CD14-positive monocyte (primary cell): ENCODE data around the gene TRABD2B. TPM values are rescaled to one million over a fixed set of nuclear protein-coding genes. Genes with fewer than 3 reads are reported as not detected.

Experiments used
- DNase-seq, 3 donors: peaks; one replicate each; pipeline ENCODE4 v3.0.0-alpha.2; 2011 to 2022
- H2AFZ ChIP-seq: 2 replicates; pipeline ENCODE4 v1.6.0; 2012; ENCODE audit warnings: mild to moderate bottlenecking, low read depth, low read length, inconsistent platforms; ENCODE audit not compliant: insufficient read depth, poor library complexity, severe bottlenecking
- H3K27ac ChIP-seq, 2 donors: 1 replicate in 1 of 2; 2 replicates in 1 of 2; pipeline ENCODE4 v1.5.1; 2012 to 2013; ENCODE audit warnings: low read length in 2 of 2, control low read depth in 1 of 2, inconsistent platforms in 1 of 2, low read depth in 1 of 2, mild to moderate bottlenecking in 1 of 2
- H3K27me3 ChIP-seq, 2 donors: one replicate each; pipeline versions ENCODE4 v1.6.0 to v1.6.1; 2011 to 2013; ENCODE audit warnings: low read length in 2 of 2; ENCODE audit not compliant: control insufficient read depth in 2 of 2, insufficient read depth in 2 of 2
- H3K36me3 ChIP-seq, 2 donors: replicated peaks in 1 of 2; 1 replicate in 1 of 2; 2 replicates in 1 of 2; pipeline versions ENCODE4 v1.5.1 to v1.6.1; 2012 to 2013; ENCODE audit warnings: low read length in 2 of 2, control low read depth in 1 of 2, inconsistent platforms in 1 of 2, mild to moderate bottlenecking in 1 of 2; ENCODE audit not compliant: insufficient read depth in 2 of 2, control insufficient read depth in 1 of 2
- H3K4me1 ChIP-seq, 2 donors: 1 replicate in 1 of 2; 2 replicates in 1 of 2; pipeline versions ENCODE4 v1.5.1 to v1.6.1; 2012 to 2013; ENCODE audit warnings: low read length in 2 of 2, control low read depth in 1 of 2, inconsistent platforms in 1 of 2, mild to moderate bottlenecking in 1 of 2, moderate library complexity in 1 of 2; ENCODE audit not compliant: insufficient read depth in 2 of 2, control insufficient read depth in 1 of 2
- H3K4me2 ChIP-seq: replicated peaks from 2 replicates; pipeline ENCODE3; 2012; ENCODE audit warnings: low read length, moderate library complexity, mild to moderate bottlenecking; ENCODE audit not compliant: poor library complexity, severe bottlenecking; ENCODE audit errors: extremely low read depth
- H3K4me3 ChIP-seq, 3 experiments: fragments of 200-600 bp in 1 of 3; sonication (generic) in 1 of 3; replicated peaks in 1 of 3; 1 replicate in 2 of 3; 2 replicates in 1 of 3; pipeline ENCODE4 v1.5.1; 2011 to 2013; ENCODE audit warnings: low read length in 3 of 3, mild to moderate bottlenecking in 3 of 3, control low read depth in 2 of 3, low read depth in 2 of 3, inconsistent platforms in 1 of 3, moderate library complexity in 1 of 3
- H3K79me2 ChIP-seq: 2 replicates; pipeline ENCODE4 v1.6.0; 2012; ENCODE audit warnings: mild to moderate bottlenecking, control low read depth, inconsistent platforms, low read length, moderate library complexity; ENCODE audit not compliant: insufficient read depth
- H3K9ac ChIP-seq: 2 replicates; pipeline ENCODE4 v1.6.0; 2017; ENCODE audit warnings: low read length, mild to moderate bottlenecking; ENCODE audit not compliant: insufficient read depth, poor library complexity, severe bottlenecking
- H3K9me3 ChIP-seq, 2 donors: replicated peaks in 1 of 2; 1 replicate in 1 of 2; 2 replicates in 1 of 2; pipeline versions ENCODE4 v1.5.1 to v1.6.1; 2012 to 2013; ENCODE audit warnings: low read length in 2 of 2, control low read depth in 1 of 2; ENCODE audit not compliant: control insufficient read depth in 1 of 2, insufficient read depth in 1 of 2
- H4K20me1 ChIP-seq: 2 replicates; pipeline ENCODE4 v1.6.0; 2012; ENCODE audit warnings: mild to moderate bottlenecking, low read length, control low read depth, moderate library complexity; ENCODE audit not compliant: insufficient read depth
- H3K27ac Mint-ChIP-seq, 7 donors: one replicate each; pipeline ENCODE4 v1.8.0; 2020; ENCODE audit warnings: mild to moderate bottlenecking in 7 of 7, mixed read lengths in 7 of 7, moderate library complexity in 6 of 7, inconsistent platforms in 2 of 7
- H3K27me3 Mint-ChIP-seq, 3 donors: one replicate each; pipeline ENCODE4 v1.8.0; 2021 to 2022; ENCODE audit warnings: low read depth in 3 of 3, mild to moderate bottlenecking in 3 of 3, mixed read lengths in 3 of 3, moderate library complexity in 3 of 3, inconsistent platforms in 1 of 3
- H3K36me3 Mint-ChIP-seq, 2 donors: one replicate each; pipeline ENCODE4 v1.8.0; 2020; ENCODE audit warnings: mixed read lengths in 2 of 2, inconsistent platforms in 1 of 2, mild to moderate bottlenecking in 1 of 2
- H3K4me1 Mint-ChIP-seq: one replicate; pipeline ENCODE4 v1.8.0; 2020; ENCODE audit warnings: mild to moderate bottlenecking, mixed read lengths
- H3K4me3 Mint-ChIP-seq, 2 donors: one replicate each; pipeline ENCODE4 v1.8.0; 2020; ENCODE audit warnings: mild to moderate bottlenecking in 2 of 2, mixed read lengths in 2 of 2, moderate library complexity in 1 of 2
- H3K9me3 Mint-ChIP-seq, 7 donors: one replicate each; pipeline ENCODE4 v1.8.0; 2020 to 2022; ENCODE audit warnings: mixed read lengths in 7 of 7, mild to moderate bottlenecking in 6 of 7, moderate library complexity in 6 of 7, inconsistent platforms in 2 of 7
- WGBS: methylation state at CpG from one replicate; pipeline ENCODE4 v1.1.5; 2013; ENCODE audit warnings: missing lambda C conversion rate; ENCODE audit not compliant: insufficient coverage; 5-methylcytosine and 5-hydroxymethylcytosine counted together
- intact Hi-C, 2 donors: fragments of 100-400 bp; cut with micrococcal nuclease; formaldehyde crosslinking; loops; one replicate each; pipeline versions ENCODE4 v1.15.0 to v1.15.1; 2023
- polyA plus RNA-seq, 3 donors: library from polyadenylated mRNA; depleted of rRNA in 1 of 3; unstranded in 2 of 3; stranded (reverse) in 1 of 3; fragments of 300-500 nt in 2 of 3; fragments of >200 nt in 1 of 3; fragmentation: Illumina TruSeq in 2 of 3; gene quantifications; 1 replicate in 2 of 3; 2 replicates in 1 of 3; pipeline ENCODE4 v1.2.3, GENCODE V29; 2012 to 2021
- TF ChIP-seq, protein P1 (sequence below): fragments of 200-600 bp; IDR thresholded peaks from one replicate; pipeline ENCODE4 v1.8.0; 2022; ENCODE audit warnings: antibody characterized with exemption, mild to moderate bottlenecking

The TRABD2B gene
- polyA plus RNA-seq, 3 donors: not detected

DNA sequence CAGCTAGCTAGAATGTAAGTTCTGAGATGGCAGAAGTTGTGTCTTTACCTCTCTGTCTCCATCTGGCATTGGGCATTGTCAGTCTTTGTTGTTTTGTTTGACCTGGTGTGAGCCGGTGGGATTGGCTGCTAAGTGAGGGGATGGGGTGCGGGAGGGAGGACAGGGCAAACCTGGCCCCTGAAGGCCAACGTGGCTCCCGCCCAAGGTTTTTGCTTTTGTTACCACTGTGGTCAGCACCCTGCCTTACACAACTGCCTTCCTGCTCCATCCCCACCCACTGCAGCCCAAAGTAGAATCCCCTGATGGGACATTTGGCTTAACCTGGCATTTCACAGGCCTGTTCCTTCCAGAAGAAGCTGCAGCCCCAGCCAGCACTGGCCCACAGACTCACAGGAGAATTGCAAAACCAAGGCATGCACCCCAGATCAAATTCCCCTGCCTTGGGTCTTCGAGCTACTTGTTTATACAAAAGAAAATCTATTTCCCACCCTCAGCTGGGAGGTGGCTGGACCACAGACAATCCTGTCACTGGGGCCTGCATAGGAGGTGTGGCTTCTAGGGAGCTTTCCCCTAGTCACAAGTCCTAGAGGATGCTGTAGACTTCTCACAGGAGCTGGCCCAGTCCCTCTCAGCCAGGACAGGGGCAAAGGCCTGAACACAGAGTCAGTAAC lies 147.5 kb downstream of the TRABD2B start:
- intact Hi-C loops: no loop called here
- Histone ChIP-seq H3K36me3 (no peaks in the 10 kb centered on the region), H4K20me1 (no peaks in the 10 kb centered on the region), H3K27ac (no peak overlapping the region), H3K9me3 (no peaks in the 10 kb centered on the region), H3K9ac (no peak overlapping the region), H3K4me1 (no peaks in the 10 kb centered on the region), H2AFZ (no peak overlapping the region), H3K79me2 (no peaks in the 10 kb centered on the region), H3K27me3 (no peaks in the 10 kb centered on the region), H3K4me3 (no peak overlapping the region), H3K4me2 (no peak overlapping the region)
- Mint-ChIP-seq H3K4me3 (no peak overlapping the region), H3K4me1 (no peaks in the 10 kb centered on the region), H3K9me3 (no peaks in the 10 kb centered on the region), H3K27me3 (peaks cover 0 to 7% (median 2%) of the 10 kb centered on the region in 3 donors), H3K27ac (no peak overlapping the region), H3K36me3 (no peaks in the 10 kb centered on the region)
- TF ChIP-seq, protein P1, sequence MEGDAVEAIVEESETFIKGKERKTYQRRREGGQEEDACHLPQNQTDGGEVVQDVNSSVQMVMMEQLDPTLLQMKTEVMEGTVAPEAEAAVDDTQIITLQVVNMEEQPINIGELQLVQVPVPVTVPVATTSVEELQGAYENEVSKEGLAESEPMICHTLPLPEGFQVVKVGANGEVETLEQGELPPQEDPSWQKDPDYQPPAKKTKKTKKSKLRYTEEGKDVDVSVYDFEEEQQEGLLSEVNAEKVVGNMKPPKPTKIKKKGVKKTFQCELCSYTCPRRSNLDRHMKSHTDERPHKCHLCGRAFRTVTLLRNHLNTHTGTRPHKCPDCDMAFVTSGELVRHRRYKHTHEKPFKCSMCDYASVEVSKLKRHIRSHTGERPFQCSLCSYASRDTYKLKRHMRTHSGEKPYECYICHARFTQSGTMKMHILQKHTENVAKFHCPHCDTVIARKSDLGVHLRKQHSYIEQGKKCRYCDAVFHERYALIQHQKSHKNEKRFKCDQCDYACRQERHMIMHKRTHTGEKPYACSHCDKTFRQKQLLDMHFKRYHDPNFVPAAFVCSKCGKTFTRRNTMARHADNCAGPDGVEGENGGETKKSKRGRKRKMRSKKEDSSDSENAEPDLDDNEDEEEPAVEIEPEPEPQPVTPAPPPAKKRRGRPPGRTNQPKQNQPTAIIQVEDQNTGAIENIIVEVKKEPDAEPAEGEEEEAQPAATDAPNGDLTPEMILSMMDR: no peak
- no CpG with 5 or more reads among the region's 5 CpGs for WGBS
- DNase-seq: no peak

DNA sequence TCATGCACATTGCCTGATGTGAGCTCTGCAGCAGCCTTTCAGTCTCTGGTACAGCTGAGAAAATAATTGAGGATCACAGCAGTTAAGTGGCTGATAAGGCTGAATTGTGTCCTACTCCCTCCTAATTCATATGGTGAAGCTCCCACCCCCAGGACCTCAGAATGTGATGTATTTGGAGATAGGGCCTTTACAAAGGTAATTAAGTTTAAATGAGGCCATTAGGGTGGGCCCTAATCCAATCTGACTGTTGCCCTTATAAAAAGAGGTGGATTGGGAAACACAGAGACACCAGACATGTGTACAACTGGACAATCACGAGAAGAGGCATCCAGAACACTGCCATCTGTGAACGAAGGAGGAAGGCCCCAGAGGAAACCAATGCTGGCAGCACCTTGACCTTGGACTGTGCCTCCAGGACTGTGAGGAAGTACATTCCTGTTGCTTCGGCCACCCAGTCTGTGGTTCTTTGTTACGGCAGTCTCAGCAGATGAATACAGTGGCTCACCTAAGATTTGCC lies 148.1 kb downstream of the TRABD2B start:
- Mint-ChIP-seq H3K27ac (peak overlapping the region in 1 of 7 donors; percentile 11), H3K4me3 (no peak overlapping the region), H3K4me1 (no peaks in the 10 kb centered on the region), H3K36me3 (no peaks in the 10 kb centered on the region), H3K27me3 (peaks cover 2 to 7% (median 4%) of the 10 kb centered on the region in 3 donors), H3K9me3 (no peaks in the 10 kb centered on the region)
- no peak overlapping the region for H3K9ac ChIP-seq
- no peaks in the 10 kb centered on the region for H3K79me2 ChIP-seq
- no peak overlapping the region for H3K27ac ChIP-seq
- no peak overlapping the region for H3K4me3 ChIP-seq
- no peak for DNase-seq
- WGBS: 90% methylated on average over 3 of the region's 4 CpGs
- no peaks in the 10 kb centered on the region for H3K9me3 ChIP-seq
- no peaks in the 10 kb centered on the region for H4K20me1 ChIP-seq
- TF ChIP-seq, protein P1: no peak
- intact Hi-C loops: no loop called here
- no peaks in the 10 kb centered on the region for H3K4me1 ChIP-seq
- no peak overlapping the region for H2AFZ ChIP-seq
- H3K36me3 ChIP-seq: no peaks in the 10 kb centered on the region
- H3K27me3 ChIP-seq: no peaks in the 10 kb centered on the region
- H3K4me2 ChIP-seq: no peak overlapping the region
